Fibroblast of lung (primary cell): ENCODE measurements around the gene EMB. TPM values are rescaled to one million over a fixed set of nuclear protein-coding genes. Genes with fewer than 3 reads are reported as not detected.
"Not testable (repeated sequence)": the region's sequence is repeated elsewhere in the genome, so short reads cannot be mapped to it uniquely, and the experiment has no call there.

Experiments used
- DNase-seq, 2 donors: peaks; one replicate each; pipeline versions ENCODE4 v3.0.0 to v3.0.0-alpha.2; 2010; ENCODE audit warnings: low read depth in 2 of 2
- H2AFZ ChIP-seq: 2 replicates; pipeline ENCODE4 v1.5.1; 2012; ENCODE audit warnings: low read length, control low read depth, inconsistent platforms
- H3K27ac ChIP-seq: 2 replicates; pipeline ENCODE4 v1.5.1; 2011; ENCODE audit warnings: low read length, control low read depth; ENCODE audit not compliant: insufficient read depth
- H3K27me3 ChIP-seq: 2 replicates; pipeline ENCODE4 v1.5.1; 2011; ENCODE audit warnings: mild to moderate bottlenecking, low read length; ENCODE audit not compliant: control insufficient read depth, insufficient read depth
- H3K36me3 ChIP-seq: 2 replicates; pipeline ENCODE4 v1.5.1; 2011; ENCODE audit warnings: low read length; ENCODE audit not compliant: control insufficient read depth, insufficient read depth
- H3K4me1 ChIP-seq: 2 replicates; pipeline ENCODE4 v1.5.1; 2011; ENCODE audit warnings: low read length; ENCODE audit not compliant: control insufficient read depth, insufficient read depth; ENCODE audit errors: extremely low read depth
- H3K4me2 ChIP-seq: 2 replicates; pipeline ENCODE4 v1.5.1; 2011; ENCODE audit warnings: low read length, control low read depth; ENCODE audit not compliant: insufficient read depth; ENCODE audit errors: extremely low read depth
- H3K4me3 ChIP-seq, 4 experiments: fragments of 200-600 bp in 1 of 4; sonication (generic) in 1 of 4; replicated peaks in 1 of 4; 2 replicates each; pipeline ENCODE4 v1.5.1; 2011 to 2016; ENCODE audit warnings: low read length in 4 of 4, low read depth in 3 of 4, mild to moderate bottlenecking in 3 of 4, control low read depth in 2 of 4, inconsistent platforms in 1 of 4, mixed read lengths in 1 of 4; ENCODE audit not compliant: insufficient read depth in 1 of 4; ENCODE audit errors: control extremely low read depth in 1 of 4
- H3K79me2 ChIP-seq: 2 replicates; pipeline ENCODE4 v1.5.1; 2012; ENCODE audit warnings: mild to moderate bottlenecking, low read length, inconsistent platforms; ENCODE audit not compliant: control insufficient read depth, insufficient read depth
- H3K9ac ChIP-seq: 2 replicates; pipeline ENCODE4 v1.5.1; 2011; ENCODE audit warnings: mild to moderate bottlenecking, low read length, control low read depth; ENCODE audit not compliant: insufficient read depth
- H3K9me3 ChIP-seq: 2 replicates; pipeline ENCODE4 v1.5.1; 2012; ENCODE audit warnings: low read depth, low read length; ENCODE audit not compliant: control insufficient read depth, insufficient read depth
- H4K20me1 ChIP-seq: 2 replicates; pipeline ENCODE4 v1.5.1; 2011; ENCODE audit warnings: low read length; ENCODE audit not compliant: control insufficient read depth, insufficient read depth; ENCODE audit errors: extremely low read depth
- CTCF ChIP-seq, 2 donors: IDR thresholded peaks in 1 of 2; conservative IDR thresholded peaks in 1 of 2; 1 replicate in 1 of 2; 2 replicates in 1 of 2; pipeline ENCODE4 v1.5.1; 2011 to 2012; ENCODE audit warnings: low read length in 2 of 2, control low read depth in 1 of 2, inconsistent platforms in 1 of 2, low read depth in 1 of 2, mild to moderate bottlenecking in 1 of 2
- EZH2 ChIP-seq: IDR thresholded peaks from 2 replicates; pipeline ENCODE4 v1.5.1; 2012; ENCODE audit warnings: low read length, control low read depth, mild to moderate bottlenecking; ENCODE audit errors: missing control alignments
- polyA plus RNA-seq, 2 donors: library from polyadenylated mRNA; depleted of rRNA in 1 of 2; stranded (reverse) in 1 of 2; unstranded in 1 of 2; fragments of >200 nt; gene quantifications; 2 replicates each; pipeline ENCODE4 v1.2.1, GENCODE V29; 2011 to 2012; ENCODE audit warnings: missing spikeins in 1 of 2
- total RNA-seq: library from RNA; depleted of rRNA; stranded (reverse); fragments of >200 nt; gene quantifications from 2 replicates; pipeline ENCODE4 v1.2.1, GENCODE V29; 2014

The EMB gene
- total and polyA plus RNA-seq, 2 donors (not counting 1 experiment from before 2014, with no cell fraction given) = 5.5 to 11.6 TPM

- no peaks in the 10 kb centered on the region for H4K20me1 ChIP-seq
- no peak overlapping the region for H3K9ac ChIP-seq
- no peaks in the 10 kb centered on the region for H3K79me2 ChIP-seq
- peak overlapping the region; percentile 44 for H3K4me2 ChIP-seq
- TF ChIP-seq CTCF (conservative IDR thresholded peaks at IDR 0.05 in 1 of 2, IDR thresholded peaks at IDR 0.05 in 1 of 2; ENCODE audit: low read depth in 1 of 2, low read length in 2 of 2) = no peak
- TF ChIP-seq EZH2 = no peak
- DNase-seq = no peak
- H3K4me3 ChIP-seq = peak overlapping the region in 3 of 4 experiments; percentile 21 to 64 (median 41)
- no peaks in the 10 kb centered on the region for H3K36me3 ChIP-seq
- H3K9me3 ChIP-seq = no peaks in the 10 kb centered on the region
- H3K27ac ChIP-seq = no peak overlapping the region
- peak overlapping the region; percentile 60 for H2AFZ ChIP-seq
- H3K4me1 ChIP-seq = no peaks in the 10 kb centered on the region
- no peaks in the 10 kb centered on the region for H3K27me3 ChIP-seq
Observed at GRCh38 chr5:50441493-50441955, 436 bp upstream of the EMB start.

GRCh38 chr5:50439221-50439620 is 1.9 kb downstream of the EMB start:
- DNase-seq = no peak
- no peak overlapping the region for H3K9ac ChIP-seq
- H3K4me1 ChIP-seq = no peaks in the 10 kb centered on the region
- H4K20me1 ChIP-seq = no peaks in the 10 kb centered on the region
- H3K4me2 ChIP-seq = no peak overlapping the region
- H3K27me3 ChIP-seq = no peaks in the 10 kb centered on the region
- no peaks in the 10 kb centered on the region for H3K9me3 ChIP-seq
- no peak overlapping the region for H2AFZ ChIP-seq
- H3K79me2 ChIP-seq = no peaks in the 10 kb centered on the region
- no peak overlapping the region for H3K4me3 ChIP-seq
- no peaks in the 10 kb centered on the region for H3K36me3 ChIP-seq
- no peak for TF ChIP-seq CTCF (conservative IDR thresholded peaks at IDR 0.05 in 1 of 2, IDR thresholded peaks at IDR 0.05 in 1 of 2; ENCODE audit: low read depth in 1 of 2, low read length in 2 of 2)
- no peak for TF ChIP-seq EZH2
- H3K27ac ChIP-seq = no peak overlapping the region

- not testable (repeated sequence) for H3K27me3 ChIP-seq, DNase-seq, H3K79me2 ChIP-seq
Observed at GRCh38 chr5:50438060-50438459, 3.0 kb downstream of the EMB start.

More at GRCh38 chr5:50438060-50438459, 3.0 kb downstream of the EMB start:
- H4K20me1 ChIP-seq, H3K27ac ChIP-seq, H3K9me3 ChIP-seq, H3K9ac ChIP-seq, H3K4me1 ChIP-seq, H3K4me2 ChIP-seq, H2AFZ ChIP-seq, H3K36me3 ChIP-seq, H3K4me3 ChIP-seq: not testable (repeated sequence)
